Panc1 (cell line): ENCODE data around the gene TANGO6. TPM values are rescaled to one million over a fixed set of nuclear protein-coding genes. Genes with fewer than 3 reads are reported as not detected.

Source experiments
- ATAC-seq: fragments of 200-7000 bp; cut with Tn5 transposase; 2 replicates; pipeline ENCODE4 v1.9.1; 2020; ENCODE audit warnings: mild to moderate bottlenecking, moderate library complexity
- BruUV-seq: library from RNA; stranded (reverse); fragments of 400-500 nt; replicated peaks from 2 replicates; lab custom pipeline; 2021; lab: Mats Ljungman, UMichigan
- CTCF ChIA-PET: fragments of 300-600 bp; sonication (Branson Sonifier 250); formaldehyde crosslinking; loops from one replicate; lab custom pipeline; 2022; ENCODE audit warnings: antibody characterized with exemption; lab: Charles Lee
- POLR2A ChIA-PET: fragments of 300-600 bp; sonication (Branson Sonifier 250); formaldehyde crosslinking; loops from one replicate; lab custom pipeline; 2022; ENCODE audit warnings: antibody characterized with exemption; lab: Charles Lee
- DNase-seq: peaks from one replicate; pipeline ENCODE4 v3.0.0-alpha.2; 2010; ENCODE audit warnings: low read depth, low spot score
- H3K27ac ChIP-seq: 2 replicates; pipeline ENCODE4 v1.5.1; 2011; ENCODE audit warnings: mild to moderate bottlenecking, low read length, inconsistent platforms
- H3K27me3 ChIP-seq: fragments of 200-500 bp; sonication (Bioruptor generic); 2 replicates; pipeline ENCODE4 v1.6.0; 2014; ENCODE audit warnings: low read length, inconsistent platforms; ENCODE audit not compliant: control insufficient read depth, insufficient read depth
- H3K36me3 ChIP-seq: fragments of 200-500 bp; sonication (Bioruptor generic); 2 replicates; pipeline ENCODE4 v1.5.1; 2014; ENCODE audit warnings: inconsistent platforms, mild to moderate bottlenecking, low read length, moderate library complexity; ENCODE audit not compliant: control insufficient read depth, insufficient read depth
- H3K4me1 ChIP-seq: 2 replicates; pipeline ENCODE4 v1.5.1; 2011; ENCODE audit warnings: inconsistent platforms, mild to moderate bottlenecking, low read length, moderate library complexity; ENCODE audit not compliant: control insufficient read depth, insufficient read depth
- H3K4me3 ChIP-seq, 2 experiments: 2 replicates each; pipeline ENCODE4 v1.5.1; 2011 to 2012; ENCODE audit warnings: low read depth in 2 of 2, low read length in 2 of 2, mild to moderate bottlenecking in 2 of 2, inconsistent platforms in 1 of 2, moderate library complexity in 1 of 2
- H3K9me3 ChIP-seq: fragments of 200-500 bp; sonication (Bioruptor generic); 2 replicates; pipeline ENCODE4 v1.5.1; 2014; ENCODE audit warnings: low read depth, mild to moderate bottlenecking, inconsistent platforms, low read length, moderate library complexity; ENCODE audit not compliant: control insufficient read depth, insufficient read depth
- CTCF ChIP-seq: fragments of 450-650 bp; IDR thresholded peaks from 2 replicates; pipeline ENCODE4 v1.5.1; 2017; ENCODE audit warnings: mild to moderate bottlenecking
- POLR2AphosphoS5 ChIP-seq: IDR thresholded peaks from 2 replicates; pipeline ENCODE4 v1.6.1; 2012; ENCODE audit warnings: mild to moderate bottlenecking, low read depth, low read length, moderate library complexity
- REST ChIP-seq, 2 experiments: IDR thresholded peaks; 2 replicates each; pipeline ENCODE4 v1.6.1; 2011 to 2012; ENCODE audit warnings: low read depth in 2 of 2, control low read depth in 1 of 2, low read length in 1 of 2, mild to moderate bottlenecking in 1 of 2, moderate library complexity in 1 of 2; ENCODE audit not compliant: insufficient read depth in 1 of 2
- SIN3A ChIP-seq: IDR thresholded peaks from 2 replicates; pipeline ENCODE4 v1.6.1; 2012; ENCODE audit warnings: low read depth, mild to moderate bottlenecking, low read length, moderate library complexity, borderline replicate concordance; ENCODE audit not compliant: insufficient read depth
- TCF7L2 ChIP-seq: IDR thresholded peaks from 2 replicates; pipeline ENCODE4 v1.6.1; 2011; ENCODE audit warnings: mild to moderate bottlenecking, low read depth, low read length, inconsistent platforms
- in situ Hi-C: cut with HindIII; loops from 2 replicates; pipeline ENCODE4 v1.10.0; 2016; ENCODE audit warnings: low sequenced_read_pairs, low pct_unique_long_range_greater_than_20kb
- intact Hi-C: fragments of 100-400 bp; cut with micrococcal nuclease; formaldehyde crosslinking; loops from one replicate; pipeline ENCODE4 v1.10.0; 2022; ENCODE audit not compliant: unreplicated experiment
- total RNA-seq: library from RNA; stranded (reverse); gene quantifications from one replicate; pipeline ENCODE4 v1.2.1, GENCODE V29; 2021; ENCODE audit not compliant: unreplicated experiment

Gene TANGO6
- total RNA-seq, 1 experiment from 2014 or later: 11.0 TPM

- Histone ChIP-seq H3K9me3 (no peaks in the 10 kb centered on the region), H3K4me1 (no peaks in the 10 kb centered on the region), H3K27ac (no peak overlapping the region), H3K36me3 (no peaks in the 10 kb centered on the region; the same call in 1 of the 2 replicates), H3K4me3 (no peak overlapping the region), H3K27me3 (no peaks in the 10 kb centered on the region)
- no peak for DNase-seq
- no TSS peak for BruUV-seq
- intact Hi-C loops (no loop called here), in situ Hi-C loops (no loop called here)
- TF ChIP-seq CTCF: no peak
- no peak for TF ChIP-seq TCF7L2
- no peak for TF ChIP-seq SIN3A
- no peak for ATAC-seq
- ChIA-PET POLR2A (no interaction called here), CTCF (no interaction called here)
Observed at GRCh38 chr16:68927018-68927417, 83.7 kb downstream of the TANGO6 start.

GRCh38 chr16:68931196-68931595 lies 87.9 kb downstream of the TANGO6 start:
- H3K27me3 ChIP-seq: no peaks in the 10 kb centered on the region
- TF ChIP-seq POLR2AphosphoS5 (no peak), CTCF (no peak), REST (IDR thresholded peaks at IDR 0.05; ENCODE audit: insufficient read depth in 1 of 2, low read depth in 2 of 2, low read length in 1 of 2) (no peak), SIN3A (no peak), TCF7L2 (no peak)
- no peaks in the 10 kb centered on the region; the same call in 1 of the 2 replicates for H3K36me3 ChIP-seq
- no peaks in the 10 kb centered on the region for H3K9me3 ChIP-seq
- DNase-seq (no peak), ATAC-seq (no peak)
- H3K4me1 ChIP-seq: no peaks in the 10 kb centered on the region
- no peak overlapping the region for H3K4me3 ChIP-seq
- in situ Hi-C loops (no loop called here), intact Hi-C loops (no loop called here)
- POLR2A ChIA-PET: no interaction called here
- no peak overlapping the region for H3K27ac ChIP-seq
- CTCF ChIA-PET: no interaction called here
- no TSS peak for BruUV-seq
